CD4-positive, alpha-beta T cell (primary cell): Measurements from ENCODE around the gene ZNF385B. TPM values are rescaled to one million over a fixed set of nuclear protein-coding genes. Genes with fewer than 3 reads are reported as not detected.

Experiments
- ATAC-seq: fragments of 200-7000 bp; cut with Tn5 transposase; one replicate; pipeline ENCODE4 v1.10.0; 2022; ENCODE audit warnings: mild to moderate bottlenecking; ENCODE audit not compliant: poor library complexity
- CTCF ChIA-PET: fragments of 350-600 bp; sonication (Branson Sonifier 250); formaldehyde crosslinking; loops from one replicate; lab custom pipeline; 2021; ENCODE audit warnings: antibody characterized with exemption, inconsistent platforms; lab: Charles Lee
- POLR2A ChIA-PET: fragments of 350-600 bp; sonication (Branson Sonifier 250); formaldehyde crosslinking; loops from one replicate; lab custom pipeline; 2021; ENCODE audit warnings: antibody characterized with exemption, inconsistent platforms; lab: Charles Lee
- DNase-seq, 14 experiments: peaks; one replicate each; pipeline ENCODE4 v3.0.0-alpha.2; 2013 to 2020; ENCODE audit warnings: mixed read lengths in 2 of 14
- H3K27ac ChIP-seq, 2 donors: one replicate each; pipeline versions ENCODE4 v1.5.1 to v1.7.0; 2013; ENCODE audit warnings: low read length in 2 of 2, low read depth in 1 of 2, mild to moderate bottlenecking in 1 of 2
- H3K27me3 ChIP-seq, 2 experiments: 1 replicate in 1 of 2; 2 replicates in 1 of 2; pipeline versions ENCODE4 v1.6.1 to v1.7.0; 2013; ENCODE audit warnings: low read length in 2 of 2, control low read depth in 1 of 2, mild to moderate bottlenecking in 1 of 2, moderate library complexity in 1 of 2; ENCODE audit not compliant: insufficient read depth in 2 of 2, control insufficient read depth in 1 of 2
- H3K36me3 ChIP-seq: one replicate; pipeline ENCODE4 v1.6.1; 2013; ENCODE audit warnings: low read length, control low read depth; ENCODE audit not compliant: insufficient read depth
- H3K4me1 ChIP-seq: one replicate; pipeline ENCODE4 v1.6.1; 2013; ENCODE audit warnings: low read length, control low read depth; ENCODE audit not compliant: insufficient read depth
- H3K4me3 ChIP-seq: one replicate; pipeline ENCODE4 v1.5.1; 2013; ENCODE audit warnings: mild to moderate bottlenecking, low read length, moderate library complexity
- H3K9me3 ChIP-seq, 2 experiments: 1 replicate in 1 of 2; 2 replicates in 1 of 2; pipeline versions ENCODE4 v1.6.1 to v1.7.0; 2013; ENCODE audit warnings: low read length in 2 of 2, mild to moderate bottlenecking in 2 of 2, control low read depth in 1 of 2, moderate library complexity in 1 of 2; ENCODE audit not compliant: control insufficient read depth in 1 of 2, insufficient read depth in 1 of 2
- H3K27ac Mint-ChIP-seq: one replicate; pipeline ENCODE4 v1.8.0; 2020; ENCODE audit warnings: mixed read lengths
- H3K27me3 Mint-ChIP-seq: one replicate; pipeline ENCODE4 v1.8.0; 2021; ENCODE audit warnings: mixed read lengths
- H3K36me3 Mint-ChIP-seq: one replicate; pipeline ENCODE4 v1.8.0; 2021; ENCODE audit warnings: low read depth, mixed read lengths
- H3K4me1 Mint-ChIP-seq: one replicate; pipeline ENCODE4 v1.8.0; 2021; ENCODE audit warnings: low read depth, mixed read lengths
- H3K4me3 Mint-ChIP-seq: one replicate; pipeline ENCODE4 v1.8.0; 2020; ENCODE audit warnings: mild to moderate bottlenecking, mixed read lengths
- H3K9me3 Mint-ChIP-seq: one replicate; pipeline ENCODE4 v1.8.0; 2020; ENCODE audit warnings: mixed read lengths
- intact Hi-C, 2 experiments: fragments of 100-400 bp; cut with DNase I in 1 of 2; cut with micrococcal nuclease in 1 of 2; formaldehyde crosslinking; loops; one replicate each; pipeline versions ENCODE4 v1.15.1 to v1.9.0; 2023 to 2025; cut with DNase I, micrococcal nuclease
- total RNA-seq, 174 experiments: library from RNA in 2 of 174; stranded (reverse) in 2 of 174; gene quantifications; one replicate each; pipeline ENCODE4 v1.2.3 and lab custom pipeline; 2021 to 2026
- TF ChIP-seq, protein P1 (sequence below): fragments of 200-600 bp; IDR thresholded peaks from one replicate; pipeline ENCODE4 v1.8.0; 2022; ENCODE audit warnings: antibody characterized with exemption, mild to moderate bottlenecking

The ZNF385B gene
- total RNA-seq, 2 experiments from 2014 or later: not detected

- Mint-ChIP-seq H3K4me3 (no peak overlapping the region), H3K4me1 (no peaks in the 10 kb centered on the region), H3K9me3 (peaks cover 8% of the 10 kb centered on the region), H3K27me3 (peaks cover 5% of the 10 kb centered on the region), H3K27ac (no peak overlapping the region), H3K36me3 (no peaks in the 10 kb centered on the region)
- CTCF ChIA-PET: no interaction called here
- ATAC-seq: no peak
- POLR2A ChIA-PET: no interaction called here
- H3K4me1 ChIP-seq: no peaks in the 10 kb centered on the region
- no peak overlapping the region for H3K27ac ChIP-seq
- H3K9me3 ChIP-seq: peaks cover 0 to 8% of the 10 kb centered on the region in 2 experiments
- DNase-seq: no peak
- no peaks in the 10 kb centered on the region for H3K36me3 ChIP-seq
- no peaks in the 10 kb centered on the region for H3K27me3 ChIP-seq
- no peak overlapping the region for H3K4me3 ChIP-seq
- intact Hi-C loops: no loop called here
- TF ChIP-seq, protein P1, sequence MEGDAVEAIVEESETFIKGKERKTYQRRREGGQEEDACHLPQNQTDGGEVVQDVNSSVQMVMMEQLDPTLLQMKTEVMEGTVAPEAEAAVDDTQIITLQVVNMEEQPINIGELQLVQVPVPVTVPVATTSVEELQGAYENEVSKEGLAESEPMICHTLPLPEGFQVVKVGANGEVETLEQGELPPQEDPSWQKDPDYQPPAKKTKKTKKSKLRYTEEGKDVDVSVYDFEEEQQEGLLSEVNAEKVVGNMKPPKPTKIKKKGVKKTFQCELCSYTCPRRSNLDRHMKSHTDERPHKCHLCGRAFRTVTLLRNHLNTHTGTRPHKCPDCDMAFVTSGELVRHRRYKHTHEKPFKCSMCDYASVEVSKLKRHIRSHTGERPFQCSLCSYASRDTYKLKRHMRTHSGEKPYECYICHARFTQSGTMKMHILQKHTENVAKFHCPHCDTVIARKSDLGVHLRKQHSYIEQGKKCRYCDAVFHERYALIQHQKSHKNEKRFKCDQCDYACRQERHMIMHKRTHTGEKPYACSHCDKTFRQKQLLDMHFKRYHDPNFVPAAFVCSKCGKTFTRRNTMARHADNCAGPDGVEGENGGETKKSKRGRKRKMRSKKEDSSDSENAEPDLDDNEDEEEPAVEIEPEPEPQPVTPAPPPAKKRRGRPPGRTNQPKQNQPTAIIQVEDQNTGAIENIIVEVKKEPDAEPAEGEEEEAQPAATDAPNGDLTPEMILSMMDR: no peak
These were observed 366.1 kb downstream of the ZNF385B start for GRCh38 chr2:179495315-179495714.

DNA sequence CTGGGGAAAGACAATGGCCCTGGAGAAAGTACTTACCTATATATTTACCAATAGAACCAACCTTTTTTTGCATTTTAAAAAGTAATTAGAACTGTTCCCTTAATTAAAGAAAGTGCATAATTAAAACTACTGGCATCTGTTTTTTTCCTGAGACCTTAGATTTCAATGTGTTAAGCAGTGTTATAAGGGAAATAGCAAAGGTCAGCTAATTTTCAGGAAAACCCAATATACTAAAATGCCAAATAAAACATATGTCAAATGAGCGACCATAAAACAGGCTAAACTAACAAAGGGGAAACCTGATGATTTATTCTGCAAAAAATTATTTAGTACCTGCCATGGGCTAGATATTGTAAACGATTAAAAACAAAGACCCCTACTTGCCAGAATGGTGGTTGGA, 372.8 kb downstream of the ZNF385B start:
- Mint-ChIP-seq H3K9me3 (no peaks in the 10 kb centered on the region), H3K36me3 (no peaks in the 10 kb centered on the region), H3K27ac (no peak overlapping the region), H3K4me3 (no peak overlapping the region), H3K27me3 (no peaks in the 10 kb centered on the region), H3K4me1 (no peaks in the 10 kb centered on the region)
- CTCF ChIA-PET: interaction anchor here (1.1 kb wide), 1 partner anchor 16 kb away, joined by 3 read pairs; no protein-coding TSS in a partner anchor
- no peak for ATAC-seq
- no peaks in the 10 kb centered on the region for H3K9me3 ChIP-seq
- no peaks in the 10 kb centered on the region for H3K36me3 ChIP-seq
- intact Hi-C loops: no loop called here
- H3K4me3 ChIP-seq: no peak overlapping the region
- TF ChIP-seq, protein P1: no peak
- H3K27me3 ChIP-seq: no peaks in the 10 kb centered on the region
- POLR2A ChIA-PET: no interaction called here
- H3K27ac ChIP-seq: no peak overlapping the region
- DNase-seq: no peak
- H3K4me1 ChIP-seq: no peaks in the 10 kb centered on the region

GRCh38 chr2:179487010-179487731, 374.2 kb downstream of the ZNF385B start:
- TF ChIP-seq, protein P1: no peak
- POLR2A ChIA-PET: no interaction called here
- no peaks in the 10 kb centered on the region for H3K9me3 ChIP-seq
- H3K27me3 Mint-ChIP-seq: no peaks in the 10 kb centered on the region
- H3K9me3 Mint-ChIP-seq: no peaks in the 10 kb centered on the region
- no peak overlapping the region for H3K27ac ChIP-seq
- H3K4me3 Mint-ChIP-seq: no peak overlapping the region
- no peak overlapping the region for H3K27ac Mint-ChIP-seq
- DNase-seq (no peak), ATAC-seq (no peak)
- no peaks in the 10 kb centered on the region for H3K36me3 ChIP-seq
- no peaks in the 10 kb centered on the region for H3K4me1 Mint-ChIP-seq
- intact Hi-C loops: no loop called here
- no peaks in the 10 kb centered on the region for H3K36me3 Mint-ChIP-seq
- CTCF ChIA-PET: no interaction called here
- no peak overlapping the region for H3K4me3 ChIP-seq
- no peaks in the 10 kb centered on the region for H3K4me1 ChIP-seq
- no peaks in the 10 kb centered on the region for H3K27me3 ChIP-seq
